Inferior parietal cortex (tissue), 1 donor: ENCODE measurements around the gene DOK5.

Source experiments
- DNase-seq: peaks from one replicate; pipeline ENCODE4 v3.0.0-alpha.2; 2016; ENCODE audit errors: extremely low spot score

DOK5 gene

GRCh38 chr20:54645445-54646155 lies 170.2 kb downstream of the DOK5 start:
- DNase-seq = no peak

- DNase-seq = no peak
Measured at GRCh38 chr20:54646156-54646517, 170.7 kb downstream of the DOK5 start.

GRCh38 chr20:54648421-54649142 lies 173.2 kb downstream of the DOK5 start:
- no peak for DNase-seq

GRCh38 chr20:54649511-54649962 lies 174.1 kb downstream of the DOK5 start:
- peak; percentile 91 for DNase-seq

GRCh38 chr20:54650052-54650719 lies 174.8 kb downstream of the DOK5 start:
- no peak for DNase-seq

- no peak for DNase-seq
Measured at GRCh38 chr20:54651252-54651651, 175.9 kb downstream of the DOK5 start.

- DNase-seq = no peak
Measured at GRCh38 chr20:54654450-54654849, 179.1 kb downstream of the DOK5 start.

GRCh38 chr20:54657268-54657826 lies 182.0 kb downstream of the DOK5 start:
- DNase-seq = no peak

- DNase-seq = no peak
Measured at GRCh38 chr20:54658525-54658924, 183.1 kb downstream of the DOK5 start.

- no peak for DNase-seq
Measured at GRCh38 chr20:54661265-54661664, 185.9 kb downstream of the DOK5 start.

GRCh38 chr20:54661880-54662465 lies 186.6 kb downstream of the DOK5 start:
- no peak for DNase-seq

- DNase-seq = no peak
Measured at GRCh38 chr20:54665812-54666211, 190.4 kb downstream of the DOK5 start.

GRCh38 chr20:54668271-54669039 lies 193.1 kb downstream of the DOK5 start:
- no peak for DNase-seq

- no peak for DNase-seq
Measured at GRCh38 chr20:54669040-54669363, 193.6 kb downstream of the DOK5 start.

- DNase-seq = no peak
Measured at GRCh38 chr20:54678253-54678652, 202.9 kb downstream of the DOK5 start.

GRCh38 chr20:54680439-54680838 lies 205.0 kb downstream of the DOK5 start:
- no peak for DNase-seq

- DNase-seq = peak; percentile 71
Measured at GRCh38 chr20:54680872-54681619, 205.7 kb downstream of the DOK5 start.

GRCh38 chr20:54681869-54682268 lies 206.5 kb downstream of the DOK5 start:
- no peak for DNase-seq

GRCh38 chr20:54688476-54688875 lies 213.1 kb downstream of the DOK5 start:
- DNase-seq = no peak

GRCh38 chr20:54690323-54690722 lies 214.9 kb downstream of the DOK5 start:
- no peak for DNase-seq

GRCh38 chr20:54691327-54691726 lies 215.9 kb downstream of the DOK5 start:
- DNase-seq = no peak
